Right ventricle myocardium inferior (tissue), 1 donor: ENCODE measurements around the gene FOXJ3. TPM values are rescaled to one million over a fixed set of nuclear protein-coding genes. Genes with fewer than 3 reads are reported as not detected.

ENCODE experiments used
- ATAC-seq: fragments of 200-7000 bp; cut with Tn5 transposase; one replicate; pipeline ENCODE4 v1.9.1; 2020; ENCODE audit warnings: mild to moderate bottlenecking, moderate library complexity
- DNase-seq: peaks from one replicate; pipeline ENCODE4 v3.0.0; 2021; ENCODE audit errors: missing footprints
- intact Hi-C: fragments of 100-400 bp; cut with DNase I; formaldehyde crosslinking; loops from one replicate; pipeline ENCODE4 v1.11.0; 2022
- total RNA-seq: library from RNA; stranded (reverse); fragmentation: NEBNext Ultra II Directional; extraction: Animal tissue kit (Norgen Biotek cat#: 25700); gene quantifications from one replicate; pipeline ENCODE4 v1.2.1, GENCODE V29; 2021
- donor health status: DM: no; HTN: yes; CAD: no; lungs with severe emphysema.

The FOXJ3 gene
- total RNA-seq, 1 donor from 2014 or later: 37.9 TPM

DNA sequence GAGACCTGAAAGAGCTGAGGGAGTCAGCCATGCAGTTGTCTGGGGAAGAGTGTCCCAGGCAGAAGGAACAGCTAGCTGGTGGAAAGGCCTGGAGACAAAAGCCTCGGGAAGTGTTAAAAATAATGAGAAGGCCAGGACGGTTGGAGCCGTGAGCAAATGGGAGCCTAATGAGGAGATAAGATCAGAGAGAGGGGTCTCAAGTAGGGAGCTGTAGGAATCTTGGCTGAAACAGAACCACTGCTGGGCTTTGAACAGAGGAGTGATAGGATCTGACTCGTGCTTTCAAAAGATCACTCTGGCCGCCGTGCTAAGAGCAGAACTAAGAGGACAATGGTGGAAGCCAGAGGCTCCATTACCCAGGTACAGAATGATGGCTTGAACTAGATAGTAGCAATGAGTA is 1.9 kb upstream of the FOXJ3 start:
- DNase-seq (no peak), ATAC-seq (no peak)
- intact Hi-C loops: loop anchor here (5.0 kb wide), 2 partner anchors 120 to 165 kb away; partner anchors contain the start of genes PPCS and ZMYND12

DNA sequence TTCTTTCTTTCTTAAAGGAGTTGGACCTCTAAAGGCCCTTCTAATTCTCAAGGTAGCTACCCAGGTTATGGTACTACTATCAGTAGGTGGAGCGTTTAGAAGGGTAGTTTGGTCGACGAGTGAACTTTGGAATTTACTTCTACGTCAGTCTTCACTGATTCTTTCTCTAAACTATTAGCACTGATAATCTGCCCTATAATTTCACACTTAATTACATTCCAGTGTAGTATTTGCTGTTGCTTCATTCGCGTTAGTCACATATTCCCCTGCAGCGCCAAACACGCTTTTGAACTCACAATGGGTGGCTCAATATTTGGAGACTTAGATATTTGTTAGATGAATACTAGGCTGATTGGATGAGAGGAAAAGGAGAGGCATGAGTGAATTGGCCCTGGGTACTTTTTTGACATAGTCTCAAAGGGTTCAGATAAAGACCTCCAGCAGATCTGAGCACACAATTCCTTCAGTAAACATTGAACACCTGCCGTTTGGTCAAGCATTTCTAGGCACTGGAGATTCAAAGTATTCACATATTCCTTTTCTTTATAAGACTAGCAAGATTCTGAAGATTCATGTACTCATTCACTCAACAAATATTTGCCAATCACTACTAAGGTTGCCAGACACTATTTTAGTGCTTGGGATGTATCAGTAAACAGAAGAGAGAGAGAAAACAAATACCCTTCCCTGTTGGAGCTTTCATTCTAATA is 929 bp upstream of the FOXJ3 start:
- DNase-seq: no peak
- intact Hi-C loops: loop anchor here (5.0 kb wide), 2 partner anchors 121 to 164 kb away; partner anchors contain the start of genes PPCS and ZMYND12
- ATAC-seq: no peak

DNA sequence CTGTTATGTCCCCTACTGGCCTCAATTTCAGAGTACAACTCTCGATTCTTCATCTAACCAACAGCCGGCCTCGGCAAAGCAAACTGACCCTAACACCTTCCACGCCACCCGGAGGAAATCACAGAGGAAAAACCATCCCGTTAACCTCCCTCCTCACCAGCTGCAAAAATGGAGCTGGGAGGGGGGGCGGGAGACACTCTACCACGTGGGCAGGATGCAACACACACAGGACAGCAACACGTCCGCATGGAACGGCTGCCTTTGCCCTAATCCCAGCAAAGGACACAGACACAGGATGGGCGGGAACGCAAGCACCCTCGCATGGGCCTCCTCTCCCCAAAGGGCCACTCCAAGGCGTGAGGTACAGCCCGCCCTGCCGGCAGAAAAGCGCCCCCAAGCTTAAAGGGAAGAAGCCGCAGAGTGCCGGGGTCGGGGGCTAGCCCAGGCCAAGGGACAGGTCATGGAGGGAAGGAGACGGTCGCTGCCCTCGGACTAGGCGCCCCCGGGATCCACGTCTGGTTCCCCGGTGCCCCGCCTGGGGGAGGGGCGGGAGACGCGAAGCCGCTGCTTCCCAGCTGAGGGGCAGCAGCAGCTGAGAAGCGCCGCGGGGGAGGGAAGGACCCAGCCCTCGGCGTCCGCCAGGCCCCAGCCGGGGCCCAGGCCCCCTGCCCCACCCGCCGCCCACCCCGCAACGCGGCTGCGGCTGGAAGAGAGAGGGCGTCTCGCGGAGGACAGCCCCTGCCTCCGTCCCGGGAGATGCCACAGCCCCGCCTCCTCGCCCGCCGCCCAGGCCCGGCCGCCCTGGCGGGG is 590 bp downstream of the FOXJ3 start:
- ATAC-seq (peak; percentile 78), DNase-seq (peak; percentile 73)
- intact Hi-C loops: loop anchor here (5.0 kb wide), 2 partner anchors 123 to 162 kb away; partner anchors contain the start of genes PPCS and ZMYND12

DNA sequence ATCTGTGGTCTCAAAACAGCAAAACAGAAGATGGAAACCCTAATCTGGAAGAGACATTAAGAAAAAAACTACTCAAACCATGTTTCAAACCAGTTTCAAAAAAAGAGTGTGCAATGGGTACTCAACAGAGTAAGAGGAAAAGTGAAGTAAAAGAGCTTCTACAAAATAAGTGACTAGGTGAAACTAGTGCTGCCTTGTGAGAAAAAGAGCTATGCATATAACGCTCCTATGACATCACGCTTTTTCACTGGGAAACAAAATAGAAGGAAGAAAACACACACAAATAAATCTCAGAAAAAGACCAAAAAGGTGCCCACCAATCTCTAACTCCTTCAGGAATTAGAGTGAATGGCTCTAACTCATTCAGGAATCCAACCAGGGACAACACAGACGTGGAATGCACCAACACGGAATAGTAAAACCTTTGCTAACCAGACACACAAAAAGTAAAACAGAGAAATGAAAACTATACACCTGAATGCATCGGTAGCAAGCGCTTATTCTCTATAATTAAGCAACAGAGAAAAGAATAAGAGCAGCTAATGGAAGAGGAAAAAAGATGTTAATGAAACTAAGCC is 1.3 kb downstream of the FOXJ3 start:
- ATAC-seq (no peak), DNase-seq (no peak)
- intact Hi-C loops: no loop called here

DNA sequence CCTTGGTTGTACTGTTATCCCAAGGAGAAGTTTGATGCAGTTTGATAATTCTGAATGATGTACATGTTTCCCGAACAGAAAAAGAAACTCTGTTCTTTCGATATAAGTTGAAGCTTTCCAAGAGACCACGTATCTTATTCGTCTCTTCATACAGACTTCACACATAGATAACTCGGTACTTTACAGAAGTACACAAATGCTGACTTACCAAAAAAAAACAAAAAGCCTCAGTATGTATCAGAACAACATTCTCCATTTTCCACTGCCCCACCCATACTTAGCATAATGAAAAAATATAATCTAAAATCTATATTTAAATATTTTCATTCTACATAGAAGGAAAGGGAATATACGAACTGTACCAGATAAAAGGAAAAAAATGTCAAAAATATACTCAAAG is 2.2 kb downstream of the FOXJ3 start:
- intact Hi-C loops: no loop called here
- ATAC-seq (no peak), DNase-seq (no peak)

DNA sequence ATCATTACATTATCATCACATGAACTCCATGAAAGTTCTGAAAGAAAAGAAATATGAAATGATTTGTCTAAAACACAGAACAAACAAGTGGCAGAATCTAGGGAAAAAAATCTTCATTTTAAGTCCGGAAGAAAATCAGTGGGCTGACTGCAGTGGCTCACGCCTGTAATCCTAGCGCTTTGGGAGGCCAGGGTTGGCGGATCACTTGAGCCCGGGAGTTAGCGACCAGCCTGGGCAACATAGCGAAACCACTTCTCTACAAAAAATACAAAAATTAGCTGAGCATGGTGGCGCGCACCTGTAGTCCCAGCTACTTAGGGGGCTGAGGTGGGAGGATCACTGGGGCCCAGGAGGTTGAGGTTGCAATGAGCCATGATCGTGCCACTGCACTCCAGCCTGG is 4.8 kb downstream of the FOXJ3 start:
- intact Hi-C loops: no loop called here
- no peak for ATAC-seq
- no peak for DNase-seq

DNA sequence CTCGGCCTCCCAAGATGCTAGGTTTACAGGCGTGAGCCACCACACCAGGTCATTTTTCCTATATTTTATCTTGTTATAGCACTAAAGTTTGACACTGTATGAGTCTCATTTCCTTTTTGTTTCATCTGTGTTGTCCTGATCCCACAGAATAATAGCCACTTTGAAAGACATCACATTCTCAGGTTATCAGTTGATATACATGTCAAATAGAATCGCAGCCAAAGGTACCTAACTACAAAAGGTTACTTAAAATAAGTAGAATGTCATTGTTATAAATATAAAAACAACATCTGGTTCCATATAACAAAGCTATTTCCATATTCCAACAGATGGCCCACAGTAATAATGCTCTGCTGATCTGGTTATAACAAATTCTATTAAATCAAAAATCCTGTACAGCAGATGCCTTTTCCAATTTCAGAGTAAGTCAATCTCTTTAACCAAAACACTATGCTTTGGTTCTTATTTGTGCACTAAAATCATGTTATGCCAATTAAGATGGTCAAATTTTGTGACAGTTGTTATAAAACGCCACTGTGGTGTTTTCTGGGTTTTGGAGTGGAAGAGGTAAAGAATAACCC is 6.0 kb downstream of the FOXJ3 start:
- intact Hi-C loops: no loop called here
- ATAC-seq: no peak
- DNase-seq: no peak

DNA sequence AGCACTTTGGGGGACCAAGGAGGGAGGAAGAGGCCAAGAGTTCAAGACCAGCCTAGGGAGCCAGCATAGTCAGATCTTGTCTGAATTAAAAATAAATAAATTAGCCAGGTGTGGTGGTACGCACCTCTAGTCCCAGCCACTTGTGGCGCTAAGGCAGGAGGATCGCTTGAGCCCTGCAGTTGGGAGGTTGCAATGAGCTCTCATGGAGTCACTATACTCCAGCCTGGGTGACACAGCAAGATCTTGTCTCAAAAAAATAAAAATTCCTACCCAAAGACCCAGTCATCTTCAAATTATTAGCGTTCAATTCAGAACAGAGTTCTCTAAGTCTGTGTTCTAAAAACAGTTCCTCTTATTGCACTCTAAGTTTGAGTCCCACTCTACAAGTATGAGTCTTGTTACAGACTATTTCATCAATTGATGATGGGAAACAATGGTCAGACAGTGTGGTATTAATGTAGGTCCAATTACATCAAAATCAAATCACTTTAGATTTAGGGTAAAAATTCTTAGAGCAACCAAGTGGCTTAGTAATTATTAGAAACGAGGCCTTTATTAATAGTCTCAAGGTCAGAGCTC is 6.9 kb downstream of the FOXJ3 start:
- ATAC-seq: no peak
- DNase-seq: no peak
- intact Hi-C loops: no loop called here

DNA sequence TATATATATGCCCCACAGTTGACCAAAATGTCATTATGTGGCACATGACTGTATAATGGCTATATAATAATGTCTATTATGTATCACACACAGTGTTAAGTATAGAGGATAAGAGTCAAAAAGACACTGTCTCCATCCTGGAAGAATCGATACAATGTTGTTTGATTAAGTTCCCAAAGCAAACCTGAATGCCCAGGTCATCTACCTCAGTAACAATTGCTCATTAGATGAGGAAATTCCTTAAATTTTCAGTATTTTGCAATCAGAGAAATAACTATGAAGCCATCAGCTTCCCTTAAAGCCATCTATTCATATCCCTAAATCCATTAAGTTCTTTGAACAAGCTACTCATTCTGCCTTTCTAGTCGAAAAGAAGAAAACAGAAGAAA is 10.0 kb downstream of the FOXJ3 start:
- DNase-seq: no peak
- intact Hi-C loops: no loop called here
- ATAC-seq: no peak

DNA sequence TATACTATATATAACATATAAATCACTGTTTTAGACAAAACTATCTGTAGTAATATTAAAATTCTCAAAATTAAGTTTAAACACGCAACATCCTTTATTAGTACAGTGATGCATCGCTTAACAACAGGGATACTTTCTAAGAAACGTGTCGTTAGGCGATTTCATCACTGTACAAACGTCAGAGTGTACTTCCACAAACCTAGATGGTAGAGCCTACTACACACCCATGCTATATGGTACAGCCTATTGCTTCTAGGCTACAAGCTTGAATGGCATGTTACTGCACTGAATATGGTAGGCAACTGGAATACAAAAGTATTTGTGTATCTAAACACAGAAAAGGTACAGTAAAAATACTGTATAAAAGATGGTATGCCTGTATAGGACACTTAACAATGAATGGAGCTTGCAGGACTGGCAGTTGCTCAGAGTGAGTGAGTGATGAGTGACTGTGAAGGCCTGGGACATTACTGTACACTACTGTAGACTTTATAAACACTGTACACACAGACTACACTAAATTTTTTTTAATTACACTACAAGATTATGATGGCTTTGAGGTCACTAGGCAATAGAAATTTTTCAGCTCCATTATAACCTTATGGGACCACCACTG is 10.5 kb downstream of the FOXJ3 start:
- DNase-seq (no peak), ATAC-seq (no peak)
- intact Hi-C loops: no loop called here

DNA sequence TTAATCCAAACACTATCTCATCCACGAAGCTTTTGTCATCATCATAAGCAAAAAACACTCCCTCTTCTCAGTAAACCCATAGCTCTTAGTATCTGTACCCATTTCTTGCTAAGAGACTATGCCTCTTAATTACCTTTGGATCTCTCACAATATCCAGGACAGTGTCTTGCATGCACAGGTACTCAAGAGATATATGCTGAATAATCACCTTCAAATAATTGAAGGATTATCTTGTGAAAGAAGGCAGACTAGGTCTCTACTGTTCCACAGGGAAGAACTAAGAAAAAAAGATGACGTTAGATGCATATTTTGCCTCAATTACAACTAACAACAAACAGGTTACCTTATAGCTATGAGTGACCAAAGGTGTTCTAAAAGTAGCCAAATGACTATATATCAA is 11.5 kb downstream of the FOXJ3 start:
- DNase-seq (no peak), ATAC-seq (no peak)
- intact Hi-C loops: no loop called here

DNA sequence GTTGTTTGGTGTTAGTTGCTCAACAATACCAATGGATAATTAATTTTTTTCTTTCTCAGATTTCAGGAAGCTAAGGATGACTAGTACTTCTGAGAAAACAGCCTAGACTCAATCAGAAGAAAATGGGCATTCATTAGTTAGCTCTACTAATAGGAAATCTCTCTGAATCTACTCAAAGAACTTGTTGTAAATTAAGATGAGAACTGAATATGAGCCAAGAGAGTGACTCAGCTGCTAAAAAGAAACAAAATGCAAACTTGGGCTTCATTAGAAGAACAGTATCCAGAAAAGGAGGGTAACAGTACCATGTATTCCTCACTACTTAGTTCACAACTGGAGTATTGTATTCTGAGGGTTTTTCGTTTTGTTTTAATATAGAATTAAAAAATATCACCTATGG is 12.5 kb downstream of the FOXJ3 start:
- no peak for ATAC-seq
- intact Hi-C loops: no loop called here
- no peak for DNase-seq

DNA sequence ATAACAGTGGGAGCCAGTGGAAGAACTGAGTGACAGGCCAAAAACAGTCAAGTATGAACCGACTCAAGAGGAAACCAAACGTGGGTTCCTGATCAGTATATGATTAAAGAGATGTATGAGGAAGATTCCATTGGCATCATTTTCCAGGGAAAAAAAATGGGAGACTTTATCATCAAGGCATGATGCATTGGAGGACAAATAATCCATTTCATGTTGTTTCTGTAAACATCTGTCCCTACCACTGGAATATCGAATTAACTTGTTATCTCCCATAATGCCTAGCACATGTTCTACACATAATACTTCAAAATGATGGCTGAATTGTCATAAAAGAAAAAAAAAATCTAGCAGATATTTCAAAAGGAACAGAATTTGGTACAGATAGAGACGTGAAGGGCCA is 13.3 kb downstream of the FOXJ3 start:
- intact Hi-C loops: no loop called here
- no peak for ATAC-seq
- DNase-seq: no peak

DNA sequence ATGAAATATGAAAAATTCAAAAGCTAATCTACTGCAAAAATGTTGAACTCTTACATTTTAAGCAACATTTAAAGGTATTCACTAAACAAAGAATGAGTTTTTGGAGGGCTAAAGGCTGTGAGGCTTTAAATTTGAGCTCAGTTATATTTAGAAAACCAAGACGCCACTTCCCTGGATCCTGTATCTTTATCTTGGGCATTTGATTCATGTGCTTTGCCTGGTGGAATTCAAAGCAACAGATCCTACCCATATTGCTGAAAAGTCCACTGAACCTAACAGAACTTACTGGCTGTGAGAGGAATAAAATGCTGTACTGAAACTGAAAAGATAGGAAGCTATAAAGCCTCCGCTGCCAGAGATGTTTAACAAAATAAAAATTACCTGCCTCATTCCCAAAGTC is 14.3 kb downstream of the FOXJ3 start:
- no peak for DNase-seq
- no peak for ATAC-seq
- intact Hi-C loops: no loop called here

DNA sequence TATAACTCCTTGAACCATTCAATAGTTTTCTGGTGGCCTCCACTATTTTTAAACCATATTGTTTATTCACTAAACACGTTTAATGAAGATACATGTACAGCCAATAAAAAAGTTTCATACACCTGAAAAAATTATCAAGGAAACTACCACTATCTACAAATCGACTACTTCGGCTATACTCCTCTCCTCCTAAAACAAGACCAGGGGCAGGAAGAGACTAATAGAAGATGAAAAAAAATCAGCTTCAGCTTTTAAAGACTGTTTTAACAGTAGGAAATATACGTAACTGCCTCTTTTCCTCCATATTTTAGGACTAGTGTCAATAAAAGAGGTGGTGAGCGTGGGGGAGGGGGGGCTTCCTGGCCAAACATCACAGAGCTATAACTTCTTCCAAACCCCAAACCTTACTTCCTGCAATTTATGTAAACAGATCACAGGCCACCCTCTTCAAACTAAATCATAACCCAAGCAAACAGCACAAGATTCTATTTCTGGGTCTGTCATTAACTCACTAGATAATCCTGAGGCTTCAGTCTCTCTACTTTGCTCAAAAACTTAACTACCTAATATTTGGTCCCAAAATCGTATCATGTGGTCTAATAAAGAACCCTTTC is 15.1 kb downstream of the FOXJ3 start:
- intact Hi-C loops: no loop called here
- ATAC-seq (peak; percentile 34), DNase-seq (no peak)

DNA sequence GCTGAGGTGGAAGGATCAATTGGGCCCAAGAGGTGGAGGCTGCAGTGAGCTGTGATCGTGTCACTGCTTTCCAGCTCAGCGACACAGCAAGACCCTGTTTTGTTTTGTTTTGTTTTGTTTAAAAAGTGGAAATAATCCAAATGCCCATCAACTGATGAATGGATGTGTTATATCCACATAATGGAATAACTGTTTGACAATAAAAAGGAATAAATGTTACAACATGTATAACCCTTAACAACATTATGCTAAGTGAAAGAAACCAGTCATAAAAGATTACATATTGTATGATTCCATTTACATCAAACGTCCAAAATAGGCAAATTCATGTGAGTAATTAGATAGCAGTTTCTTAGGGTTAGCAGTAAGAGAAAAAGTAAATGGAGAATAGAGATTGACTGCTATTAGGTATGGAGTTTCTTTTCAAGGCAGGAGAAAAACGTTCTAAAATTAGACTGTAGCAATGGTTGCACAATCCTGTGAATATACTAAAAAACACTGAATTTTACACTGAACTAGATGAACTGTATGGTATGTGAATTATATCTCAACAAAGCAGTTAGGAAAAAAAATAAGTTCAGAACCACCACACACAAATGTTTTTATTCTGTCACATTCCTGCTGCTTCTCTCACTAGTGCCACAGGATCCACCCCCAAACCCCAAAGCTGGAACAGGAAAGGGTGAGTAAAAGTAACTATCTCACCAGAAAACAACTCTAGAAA is 15.7 kb downstream of the FOXJ3 start:
- intact Hi-C loops: no loop called here
- ATAC-seq (no peak), DNase-seq (no peak)

DNA sequence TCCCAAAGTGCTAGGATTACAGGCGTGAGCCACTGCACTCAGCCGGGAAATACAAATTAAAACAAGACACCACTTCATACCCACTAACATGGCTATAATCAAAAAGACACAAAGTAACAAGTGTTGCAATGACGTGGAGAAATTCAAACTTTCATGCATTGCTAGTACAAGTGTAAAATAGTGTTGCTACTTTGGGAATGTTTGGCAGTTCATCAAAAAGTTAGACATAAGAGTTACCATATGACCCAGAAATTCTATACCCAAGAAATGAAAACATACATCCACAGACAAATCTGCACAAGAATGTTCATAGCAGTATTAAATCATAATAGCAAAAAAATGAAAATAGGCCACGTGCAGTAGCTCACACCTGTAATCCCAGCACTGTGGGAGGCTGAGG is 16.4 kb downstream of the FOXJ3 start:
- no peak for ATAC-seq
- DNase-seq: no peak
- intact Hi-C loops: no loop called here

DNA sequence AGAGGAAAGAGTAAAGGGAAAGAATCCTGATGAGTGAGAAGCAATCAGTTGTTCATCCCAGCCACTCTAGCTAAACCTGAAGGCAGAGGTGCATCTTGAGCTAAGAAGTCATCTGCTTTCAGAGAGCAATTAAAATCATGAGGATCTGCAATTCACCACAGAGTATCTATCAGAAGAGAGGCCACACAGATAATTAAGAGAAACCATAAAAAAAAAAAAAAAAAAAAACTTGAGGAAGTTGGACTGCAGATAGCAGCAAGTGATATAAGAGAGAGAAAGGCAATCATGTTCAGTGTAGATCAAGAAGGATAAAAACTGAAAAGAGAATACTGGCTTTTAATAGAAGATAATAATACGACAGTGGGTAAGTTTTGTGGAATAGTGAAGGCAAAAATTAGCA is 17.7 kb downstream of the FOXJ3 start:
- intact Hi-C loops: no loop called here
- ATAC-seq (no peak), DNase-seq (no peak)
